ENCODE measurements around the gene CCNY.

DNA sequence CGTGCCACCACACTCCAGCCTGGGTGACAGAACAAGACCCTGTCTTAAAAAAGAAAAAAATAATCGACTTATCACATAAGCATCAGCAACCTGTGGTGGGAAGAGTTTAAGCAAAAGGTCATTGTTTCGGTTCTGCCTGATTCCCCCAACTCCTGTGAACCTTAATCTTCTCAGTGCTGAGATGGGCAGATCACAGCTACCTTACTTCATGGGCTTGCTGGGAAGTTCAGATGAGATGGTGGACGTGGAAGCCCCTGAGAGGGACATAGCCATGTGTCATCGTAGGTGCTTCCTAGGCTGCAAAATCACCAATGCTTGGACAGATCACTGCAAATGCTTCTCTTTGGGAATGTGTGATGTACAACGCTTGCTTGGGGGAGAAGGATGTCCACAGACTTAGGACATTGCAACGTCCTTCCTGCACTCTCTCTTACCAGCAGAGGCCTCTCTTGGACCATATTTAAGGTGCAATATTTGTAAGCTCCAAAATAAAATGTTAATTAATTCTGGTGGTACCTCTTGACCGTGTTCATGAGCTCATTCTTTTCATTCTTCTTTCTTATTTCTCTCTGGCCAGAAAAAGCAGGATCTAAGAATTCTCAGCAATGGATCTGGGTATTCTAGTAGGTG lies 277.4 kb downstream of the CCNY start:
- no peak for TF ChIP-seq EZH2 (IDR thresholded peaks at IDR 0.05)
- TF ChIP-seq POLR2AphosphoS5 (IDR thresholded peaks at IDR 0.05; ENCODE audit: borderline replicate concordance, low read depth, low read length) = no peak
- no peak for TF ChIP-seq FOXP2 (optimal IDR thresholded peaks at IDR 0.05; ENCODE audit: control extremely low read depth, extremely low read length, insufficient read depth)
